Fibroblast of skin of right biceps (primary cell): ENCODE measurements around the gene MACROH2A1.
A peak's percentile ranks its signal among the peaks of the same experiment; 100 is the strongest.

Experiments used
- DNase-seq: peaks from one replicate; pipeline ENCODE4 v3.0.0-alpha.2; 2013

MACROH2A1 gene

DNA sequence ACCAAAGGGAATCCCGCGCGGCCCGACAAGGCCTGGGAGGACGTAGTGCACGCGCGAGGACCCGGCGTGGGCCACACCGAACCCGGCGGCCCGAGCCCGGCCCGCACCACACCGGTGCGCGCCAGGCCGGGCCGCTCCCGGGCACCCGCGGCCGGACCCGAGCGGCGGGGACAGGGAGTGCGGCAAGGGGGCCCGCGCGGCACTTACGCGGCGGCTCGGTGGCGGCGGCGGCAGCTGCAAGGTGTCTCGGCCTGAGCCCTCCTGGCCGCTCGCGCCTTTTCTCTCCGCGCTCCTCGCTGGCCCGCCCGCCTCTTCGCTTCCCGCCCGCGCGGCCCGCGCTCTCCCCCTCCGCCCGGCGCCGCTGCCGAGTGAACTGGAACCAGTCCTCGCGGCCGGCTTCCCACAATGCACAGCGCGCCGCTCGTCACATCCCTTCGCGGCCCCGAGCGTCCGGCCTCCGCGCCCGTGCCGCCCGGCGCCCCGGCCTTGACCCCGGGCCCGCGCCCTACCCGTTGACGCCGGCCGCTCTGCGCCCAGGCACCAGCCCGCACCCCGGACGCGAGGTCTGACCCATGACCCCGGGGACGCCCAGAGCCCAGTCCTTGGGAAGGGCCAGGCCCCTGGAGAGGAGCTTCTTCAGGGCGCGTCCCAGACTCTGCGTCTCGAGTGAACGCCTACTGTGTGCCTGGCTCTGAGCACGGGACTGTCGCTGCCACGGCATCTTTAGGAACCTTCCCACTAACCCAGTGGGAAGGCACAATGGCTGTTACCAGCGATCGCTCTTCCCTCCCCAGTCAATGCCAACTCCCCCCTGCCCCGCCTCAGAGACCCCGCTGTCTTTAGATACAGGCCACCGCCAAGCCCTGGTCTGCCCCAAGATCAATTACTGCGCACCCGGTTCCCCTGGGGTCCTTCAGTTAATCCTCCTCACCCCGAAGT, at the start of gene MACROH2A1:
Gene MACROH2A1, minus strand, starts transcription at position 377 of the 939 bp plus-strand sequence. CDS start 10,138 bp downstream, outside the sequence.
- DNase-seq = peak; percentile 88

DNA sequence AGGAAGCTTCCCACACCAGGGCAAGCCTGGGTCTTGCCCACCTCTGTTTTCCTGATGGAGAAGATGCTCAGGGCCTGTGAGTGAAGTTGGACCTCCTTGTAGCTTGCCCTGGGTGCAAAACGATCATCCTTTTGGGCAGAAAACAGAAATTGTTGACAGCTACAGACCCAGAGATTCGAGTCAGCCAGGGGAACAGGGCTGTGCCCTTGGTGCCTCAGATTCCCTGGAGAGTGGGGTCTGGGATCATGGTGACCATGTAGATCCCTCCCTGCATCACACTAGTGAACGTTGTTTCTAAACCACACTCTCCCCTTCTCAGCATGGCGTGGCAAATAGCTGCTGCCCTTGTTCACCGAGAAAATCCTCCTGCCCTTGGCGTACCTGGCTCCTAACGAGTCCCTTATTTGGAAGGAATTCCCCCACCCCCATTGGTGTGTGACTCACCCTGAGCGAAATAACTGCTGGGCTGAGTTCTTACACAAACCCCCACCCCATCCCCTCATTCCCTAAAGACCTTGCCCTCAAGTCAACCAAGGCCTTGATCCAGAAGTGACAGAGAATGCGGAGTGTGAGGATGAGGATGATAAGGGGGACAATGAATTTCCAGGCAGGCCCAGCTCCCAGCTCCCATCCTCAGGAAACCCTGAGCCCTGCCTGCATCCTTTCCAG, 49.2 kb upstream of the MACROH2A1 start:
- no peak for DNase-seq

GRCh38 chr5:135447298-135447929, 48.4 kb upstream of the MACROH2A1 start, which contains the start of gene DCANP1:
TSS of gene DCANP1 (minus strand) at chr5:135447348. CDS start at chr5:135447108, 240 bp downstream.
- DNase-seq = no peak

GRCh38 chr5:135446615-135447014, 47.6 kb upstream of the MACROH2A1 start:
- no peak for DNase-seq

- DNase-seq = no peak
Observed at GRCh38 chr5:135446206-135446605, 47.2 kb upstream of the MACROH2A1 start.

DNA sequence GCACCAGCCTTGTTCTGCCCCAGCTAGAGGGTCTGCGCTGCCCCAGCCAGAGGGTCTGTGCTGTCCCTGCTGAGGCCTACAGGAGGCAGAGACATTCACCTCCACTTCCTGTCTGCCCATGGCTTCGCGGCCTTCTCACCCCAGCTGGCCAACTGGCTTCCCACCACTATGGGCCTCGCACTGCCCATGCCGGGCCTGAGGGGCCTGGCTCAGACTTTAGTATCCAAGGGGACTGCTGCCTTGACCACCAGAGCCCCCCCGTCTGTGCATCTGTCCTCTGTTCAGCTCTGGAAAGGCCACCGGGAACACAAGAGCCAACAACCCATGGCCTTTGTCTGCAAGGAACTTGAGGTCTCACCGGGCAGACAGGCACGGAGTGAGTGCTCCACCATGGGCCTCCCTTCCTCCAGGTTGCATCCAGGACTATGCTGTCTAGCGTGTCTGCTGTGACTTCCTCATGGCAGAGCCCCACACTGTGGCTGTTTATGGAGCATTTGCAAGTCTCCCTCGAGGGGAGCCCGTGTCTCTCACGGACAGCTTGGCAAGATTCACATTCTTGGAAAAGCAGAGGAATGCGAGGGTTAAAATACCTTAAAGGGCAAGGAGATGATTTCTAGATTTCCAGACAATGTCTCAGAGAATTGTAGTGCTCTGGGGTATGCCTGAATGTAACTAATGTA, 46.4 kb upstream of the MACROH2A1 start:
- peak; percentile 29 for DNase-seq

DNA sequence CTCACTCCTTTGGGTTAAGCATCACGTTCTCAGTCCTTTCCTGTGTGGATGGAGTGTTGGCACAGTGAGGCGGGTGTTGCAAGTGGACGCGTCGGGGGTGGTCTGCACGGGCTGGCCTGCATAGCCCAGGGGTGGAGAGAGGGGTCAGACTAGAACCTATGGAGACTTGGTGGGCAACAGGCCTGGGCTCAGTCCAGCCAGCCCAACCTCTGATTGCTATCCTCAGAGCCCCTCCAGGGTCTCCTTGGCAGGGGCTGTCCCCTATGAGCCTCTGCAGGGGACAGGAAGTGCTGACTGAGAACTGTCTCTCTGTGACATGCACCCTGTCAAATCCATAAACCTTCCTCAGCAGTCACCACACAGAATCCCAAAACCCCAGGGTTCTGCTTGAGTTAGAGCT, 45.9 kb upstream of the MACROH2A1 start:
- DNase-seq = no peak

DNA sequence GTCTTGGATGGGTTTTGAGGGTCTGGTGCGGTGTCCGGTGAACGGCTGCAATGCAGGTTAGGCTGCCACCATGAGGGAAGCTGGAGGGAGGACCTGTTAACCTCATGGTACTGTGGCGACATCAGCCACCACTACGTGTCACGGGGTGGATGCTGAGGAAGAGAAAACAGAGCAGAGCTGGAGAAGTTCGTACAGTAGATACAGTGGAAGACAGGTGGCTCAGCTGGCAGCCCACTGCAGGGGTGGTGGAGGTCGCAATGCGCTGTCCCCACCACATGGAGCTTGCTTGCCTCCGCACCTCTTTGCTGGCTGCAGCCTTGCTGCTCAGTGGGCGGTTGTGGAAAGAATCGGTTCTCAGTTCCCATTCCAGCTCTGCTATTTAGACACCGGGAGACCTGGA, 45.3 kb upstream of the MACROH2A1 start:
- no peak for DNase-seq

DNA sequence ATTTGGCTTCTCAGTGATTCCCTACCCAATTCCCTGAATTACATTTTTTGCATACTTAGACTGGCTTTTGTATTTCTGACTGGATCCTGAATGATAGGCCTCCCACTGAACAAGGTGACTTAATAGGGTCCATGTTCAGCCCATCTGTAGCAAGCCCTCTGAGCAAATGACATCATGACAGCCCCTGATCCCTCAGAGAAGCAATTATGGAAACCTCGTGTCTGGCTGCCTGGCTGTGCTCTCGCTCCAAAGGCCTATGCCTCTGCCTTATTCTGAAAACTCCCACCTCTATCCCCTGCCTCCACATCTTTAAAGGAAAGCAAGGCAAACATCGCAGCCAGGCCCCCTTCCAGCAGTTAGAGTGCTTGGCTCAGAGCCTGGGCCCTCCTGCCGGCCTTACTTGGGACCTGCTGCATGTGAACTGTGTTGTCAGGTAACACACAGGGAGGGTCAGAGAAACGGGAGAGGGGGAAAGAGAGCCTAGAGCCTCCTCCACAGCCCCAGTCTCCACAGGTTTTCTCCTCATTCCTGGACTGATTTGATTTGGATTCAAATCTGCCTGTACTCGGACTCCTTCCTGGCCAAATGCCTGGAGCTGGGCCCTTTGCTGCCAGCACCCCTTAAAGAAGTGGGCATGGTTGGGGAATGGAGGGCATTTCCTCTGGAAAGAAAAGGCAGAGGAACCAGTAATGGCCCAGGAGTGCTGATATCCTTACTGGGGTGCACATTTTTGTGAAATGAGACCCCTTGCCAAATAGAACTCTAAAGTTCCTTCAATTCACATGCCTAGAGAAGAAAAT, 44.3 kb upstream of the MACROH2A1 start:
- peak; percentile 38 for DNase-seq

- no peak for DNase-seq
Observed at GRCh38 chr5:135442431-135443160, 43.6 kb upstream of the MACROH2A1 start.

DNA sequence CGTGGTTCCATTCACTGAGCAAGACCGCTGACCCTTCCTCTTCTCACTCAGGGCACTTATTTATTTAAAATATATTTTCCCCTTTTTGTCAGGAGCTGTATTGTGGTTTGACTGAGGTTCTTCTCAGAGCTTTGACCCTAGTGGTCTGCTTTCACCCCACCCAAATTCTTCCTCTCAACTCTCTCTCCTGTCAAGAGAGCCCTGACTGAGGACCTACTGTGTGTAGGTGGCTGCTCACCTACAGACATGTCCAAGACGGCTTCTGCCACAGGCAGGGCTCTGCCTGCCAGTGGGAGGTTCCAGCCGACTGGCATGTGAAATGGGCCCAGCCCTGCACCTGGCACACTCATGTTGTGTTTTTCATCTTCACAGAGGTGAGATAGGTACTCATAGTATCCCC, 42.9 kb upstream of the MACROH2A1 start:
- no peak for DNase-seq

GRCh38 chr5:135441350-135441831, 42.4 kb upstream of the MACROH2A1 start:
- DNase-seq = no peak

- no peak for DNase-seq
Observed at GRCh38 chr5:135440916-135441315, 41.9 kb upstream of the MACROH2A1 start.

GRCh38 chr5:135439231-135440205, 40.5 kb upstream of the MACROH2A1 start:
- peak; percentile 19 for DNase-seq

DNA sequence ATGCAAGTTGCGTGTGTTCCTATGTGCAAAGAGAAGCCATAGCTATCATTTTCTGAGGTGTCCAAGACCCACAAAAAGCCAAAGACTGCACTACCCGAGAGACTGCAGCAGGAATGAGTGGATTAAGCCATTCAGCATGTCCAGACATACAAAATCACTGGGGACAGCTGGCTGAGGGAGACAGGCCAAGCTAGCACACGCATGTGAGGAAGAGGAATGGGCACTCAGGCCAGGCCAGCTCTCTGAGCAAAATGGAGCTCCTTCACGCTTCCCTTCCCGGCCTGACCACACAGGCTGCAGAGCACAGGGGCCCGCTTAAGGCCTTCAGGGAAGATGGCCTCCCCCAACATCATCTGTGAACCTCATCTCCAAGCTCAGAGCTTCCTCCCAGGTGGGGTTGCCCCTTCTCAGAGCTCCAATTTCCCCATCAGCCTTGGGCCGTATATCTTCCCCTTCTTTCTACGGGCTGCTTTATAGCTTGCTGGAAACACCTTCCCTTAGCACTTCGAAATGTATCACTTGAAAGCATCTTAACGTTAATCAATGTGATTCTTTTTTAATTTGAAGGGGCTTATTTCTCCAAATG, 39.7 kb upstream of the MACROH2A1 start:
- no peak for DNase-seq

GRCh38 chr5:135437796-135438560, 38.9 kb upstream of the MACROH2A1 start:
- peak; percentile 97 for DNase-seq

DNA sequence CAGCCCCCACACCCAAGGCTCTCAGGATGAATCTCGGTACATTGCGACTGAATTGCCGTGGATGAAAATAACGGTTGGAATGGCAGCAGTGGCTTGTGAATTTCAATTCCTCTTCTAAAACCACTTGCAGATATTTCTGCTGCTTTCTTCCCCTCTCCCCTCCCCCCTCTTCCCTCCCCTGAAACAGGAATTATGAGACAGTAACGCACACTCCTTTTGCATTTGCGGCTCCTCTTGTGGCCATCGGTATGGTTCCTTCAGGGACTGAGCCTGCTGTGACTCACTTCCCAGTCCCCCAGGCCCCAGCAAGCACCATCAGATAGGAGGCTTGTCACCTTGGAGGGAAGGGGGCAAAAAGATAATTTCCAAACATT, 38.4 kb upstream of the MACROH2A1 start:
- peak; percentile 81 for DNase-seq

DNA sequence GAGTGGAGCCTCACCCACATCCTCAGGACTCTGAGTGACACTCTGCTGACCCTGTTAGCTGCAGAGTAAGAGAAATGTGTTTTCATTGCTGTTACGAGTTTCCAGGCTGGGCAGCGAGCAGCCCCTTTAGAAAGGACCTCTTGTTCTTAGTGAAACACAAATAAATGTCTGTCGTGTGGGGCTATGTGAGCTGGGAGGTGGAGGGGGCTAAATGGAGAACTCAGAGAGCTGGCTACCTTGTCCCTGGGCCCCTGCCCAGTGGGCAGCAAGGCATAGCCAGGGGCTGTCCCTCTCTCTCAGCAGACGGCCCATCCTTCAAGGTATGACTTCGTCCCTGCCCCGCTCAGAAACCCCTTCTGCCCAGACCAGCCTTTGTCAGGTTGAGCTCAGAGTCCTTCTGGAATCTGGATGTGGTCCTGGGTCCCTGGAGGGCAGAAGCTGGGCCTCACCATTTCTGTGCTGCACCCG, 38.0 kb upstream of the MACROH2A1 start:
- DNase-seq = no peak
